ENCODE measurements around the gene EIF3L.
"Not testable (repeated sequence)": the region's sequence is repeated elsewhere in the genome, so short reads cannot be mapped to it uniquely, and the experiment has no call there.

Gene EIF3L

DNA sequence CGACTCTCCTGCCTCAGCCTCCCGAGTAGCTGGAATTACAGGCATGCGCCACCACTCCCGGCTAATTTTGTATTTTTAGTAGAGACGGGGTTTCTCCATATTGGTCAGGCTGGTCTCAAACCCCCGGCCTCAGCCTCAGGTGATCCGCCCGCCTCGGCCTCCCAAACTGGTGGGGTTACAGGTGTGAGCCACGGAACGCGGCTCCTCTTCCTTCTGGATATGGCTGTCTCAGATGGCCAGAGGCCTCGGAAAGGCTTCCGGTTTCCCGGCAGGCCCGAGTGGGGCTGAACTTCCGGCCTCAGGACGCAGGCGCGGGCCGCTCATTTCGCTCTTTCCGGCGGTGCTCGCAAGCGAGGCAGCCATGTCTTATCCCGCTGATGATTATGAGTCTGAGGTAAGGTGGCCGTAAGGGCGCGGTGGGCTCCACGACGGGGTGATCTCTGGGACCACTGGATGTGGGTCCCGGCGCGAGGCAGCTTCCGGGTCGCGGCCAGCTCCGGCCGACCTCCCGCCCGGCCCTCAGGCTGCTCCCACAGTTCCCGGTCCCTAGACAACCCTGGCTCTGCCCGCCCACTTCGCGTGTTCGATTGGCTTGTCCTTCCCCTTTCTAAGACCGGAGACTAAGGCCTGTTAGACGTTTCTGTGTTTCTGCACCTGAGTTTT is at the start of gene EIF3L:
Gene EIF3L, plus strand, starts transcription at position 331 of the 663 bp plus-strand sequence. Its CDS starts 31 bp downstream, at position 362.
- no peak for FAIRE-seq

DNA sequence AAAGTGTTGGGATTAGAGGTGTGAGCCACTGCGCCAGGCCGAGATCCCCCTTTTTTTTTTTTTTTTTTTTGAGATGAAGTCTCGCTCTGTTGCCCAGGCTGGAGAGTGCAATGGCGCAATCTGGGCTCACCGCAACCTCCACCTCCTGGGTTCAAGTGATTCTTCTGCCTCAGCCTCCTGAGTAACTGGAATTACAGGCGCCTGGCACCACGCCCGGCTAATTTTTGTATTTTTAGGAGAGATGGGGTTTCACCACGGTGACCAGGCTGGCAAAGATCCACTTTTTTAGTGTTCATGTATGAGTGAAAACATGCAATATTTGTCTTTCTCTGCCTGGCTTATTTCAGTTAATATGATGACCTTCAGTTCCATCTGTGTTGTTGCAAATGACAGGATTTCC is 49.2 kb upstream of the EIF3L start:
- not testable (repeated sequence) for FAIRE-seq

DNA sequence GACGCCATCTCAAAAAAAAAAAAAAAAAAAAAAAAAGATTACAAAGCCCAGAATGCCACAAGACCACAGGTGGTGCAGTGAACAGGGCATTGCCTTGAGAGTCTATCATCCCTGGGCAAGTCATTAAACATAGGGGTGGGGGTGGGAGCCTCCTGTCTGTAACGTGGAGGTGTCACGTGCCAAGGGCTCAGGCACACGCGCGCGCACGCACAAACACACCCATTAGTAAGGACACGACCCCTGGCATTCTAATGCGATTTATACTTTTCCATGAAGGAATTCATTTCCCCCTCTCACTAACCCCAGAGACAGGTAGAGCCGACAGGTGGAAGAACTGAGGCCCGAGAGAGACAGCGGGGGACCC is 47.3 kb upstream of the EIF3L start:
- no peak for FAIRE-seq

DNA sequence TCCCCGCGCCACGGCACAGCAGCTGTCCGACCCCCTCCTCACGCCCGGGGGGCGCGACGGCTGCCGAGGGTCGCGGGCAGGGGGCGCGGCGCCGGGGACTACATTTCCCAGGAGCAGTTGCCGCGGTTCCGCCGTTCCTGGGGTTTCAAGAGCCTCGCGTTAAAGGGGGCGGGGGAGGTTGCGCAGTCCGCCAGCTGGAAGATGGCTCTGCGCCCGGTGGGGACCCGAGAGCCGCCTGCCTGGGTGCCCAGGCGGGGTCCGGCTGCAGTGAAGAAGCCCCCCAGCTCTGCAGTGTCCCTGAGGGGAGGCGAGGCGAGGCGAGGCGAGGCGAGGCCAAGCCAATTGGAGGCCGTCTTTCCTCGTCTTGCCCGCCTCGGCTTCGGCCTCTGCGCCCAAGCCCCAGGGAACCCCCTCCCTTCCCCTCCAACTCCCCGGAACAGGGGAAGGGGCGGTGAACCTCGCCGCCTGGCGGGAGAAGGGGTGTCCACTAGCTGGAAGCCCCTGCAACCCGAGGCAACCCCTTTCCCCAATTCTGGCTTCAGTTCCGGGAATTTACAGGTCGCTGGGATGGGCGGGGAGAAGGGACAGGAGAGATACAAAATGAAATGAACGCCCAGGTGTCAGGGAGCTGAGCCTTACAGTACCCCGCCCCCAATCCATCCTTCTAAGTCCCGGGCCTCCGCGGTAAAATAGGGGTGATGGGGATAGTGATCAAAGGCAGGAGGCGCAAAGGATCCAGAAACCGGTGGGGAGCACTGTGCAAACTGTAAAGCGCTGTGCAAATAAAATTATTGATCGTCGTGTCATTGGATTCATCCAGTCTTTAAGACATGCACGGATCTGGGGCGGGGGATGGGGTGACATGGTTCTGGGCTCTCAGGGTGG is 46.7 kb upstream of the EIF3L start:
- FAIRE-seq: no peak

DNA sequence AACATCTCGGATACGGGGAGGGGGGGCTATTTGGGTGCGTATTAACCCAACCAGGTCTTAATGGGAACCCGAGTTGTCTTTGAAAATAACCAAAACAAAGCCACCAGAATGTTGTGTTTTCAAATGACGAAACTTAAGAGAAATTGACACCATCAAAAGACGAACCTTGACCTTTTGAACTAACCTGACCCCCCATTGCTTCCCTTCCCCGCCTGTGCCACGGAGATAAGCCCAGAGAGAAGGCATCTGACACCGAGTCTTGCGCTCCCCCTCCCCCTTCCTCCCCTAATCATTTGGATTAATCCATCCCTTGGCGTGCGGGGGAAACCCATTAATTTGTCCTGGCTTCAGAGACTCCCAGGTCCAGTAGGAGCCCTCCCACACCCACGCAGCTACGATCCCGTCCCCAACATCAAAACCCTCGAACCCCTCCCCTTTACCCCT is 46.0 kb upstream of the EIF3L start:
- no peak for FAIRE-seq

DNA sequence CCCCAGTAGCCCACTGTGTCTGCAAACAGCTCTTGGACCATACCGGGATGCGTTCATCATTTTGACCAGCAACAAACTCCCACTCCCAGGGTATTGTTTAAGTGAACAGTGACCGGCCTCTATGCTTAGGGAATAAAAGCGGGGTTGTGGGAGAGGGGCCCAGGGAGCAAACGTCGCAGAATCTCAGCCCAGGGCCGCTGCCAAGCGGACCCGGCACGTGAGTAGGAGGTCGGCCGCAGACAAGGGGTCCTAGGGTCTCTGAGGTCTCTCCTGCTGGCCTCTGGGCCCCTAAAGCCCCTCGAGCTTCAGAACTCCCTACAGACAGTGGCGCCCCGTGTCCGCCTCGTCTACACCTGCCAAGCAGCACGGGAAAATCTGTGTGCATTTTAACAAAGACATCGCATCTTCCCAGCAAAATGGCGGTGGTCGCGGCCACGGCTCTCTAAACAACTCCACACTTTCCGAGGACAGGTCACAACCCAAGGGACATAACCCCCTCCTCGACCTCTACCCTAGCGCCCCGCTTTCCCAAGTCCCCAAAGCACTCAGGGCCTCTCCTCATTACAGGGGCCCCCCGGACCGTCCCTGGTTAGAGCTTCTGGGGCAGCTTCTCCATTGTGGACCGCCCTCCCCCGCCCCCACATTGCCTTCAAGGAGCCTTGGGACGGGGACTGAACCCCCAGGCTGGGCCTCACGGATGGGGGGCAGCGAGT is 45.4 kb upstream of the EIF3L start:
- no peak for FAIRE-seq

DNA sequence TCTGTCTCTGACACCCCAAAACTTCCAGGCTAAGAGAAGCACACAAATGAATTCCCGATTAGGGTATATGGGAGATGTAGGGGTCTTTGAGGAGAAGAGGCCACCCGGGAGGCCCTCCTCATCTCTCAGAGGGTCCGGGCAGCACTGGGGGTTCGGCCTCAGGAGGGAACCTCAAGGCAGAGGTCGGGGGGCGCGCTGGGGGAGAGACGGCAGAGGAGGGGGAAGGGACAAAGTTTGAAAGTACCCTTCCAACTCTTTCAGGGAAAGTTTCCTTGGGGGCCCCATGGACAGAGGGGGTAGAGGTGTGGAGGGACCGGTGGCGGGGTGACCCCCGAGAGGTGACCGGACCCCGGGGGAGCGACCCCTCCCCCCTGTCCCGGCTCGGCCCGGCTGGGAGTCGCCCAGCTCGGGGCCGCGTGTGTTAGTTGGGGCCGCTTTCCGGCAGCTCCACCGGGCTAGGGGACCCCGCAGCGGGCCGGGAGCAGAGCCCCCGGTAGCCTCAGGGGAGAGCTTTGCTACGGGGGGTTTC is 44.8 kb upstream of the EIF3L start:
- no peak for FAIRE-seq

DNA sequence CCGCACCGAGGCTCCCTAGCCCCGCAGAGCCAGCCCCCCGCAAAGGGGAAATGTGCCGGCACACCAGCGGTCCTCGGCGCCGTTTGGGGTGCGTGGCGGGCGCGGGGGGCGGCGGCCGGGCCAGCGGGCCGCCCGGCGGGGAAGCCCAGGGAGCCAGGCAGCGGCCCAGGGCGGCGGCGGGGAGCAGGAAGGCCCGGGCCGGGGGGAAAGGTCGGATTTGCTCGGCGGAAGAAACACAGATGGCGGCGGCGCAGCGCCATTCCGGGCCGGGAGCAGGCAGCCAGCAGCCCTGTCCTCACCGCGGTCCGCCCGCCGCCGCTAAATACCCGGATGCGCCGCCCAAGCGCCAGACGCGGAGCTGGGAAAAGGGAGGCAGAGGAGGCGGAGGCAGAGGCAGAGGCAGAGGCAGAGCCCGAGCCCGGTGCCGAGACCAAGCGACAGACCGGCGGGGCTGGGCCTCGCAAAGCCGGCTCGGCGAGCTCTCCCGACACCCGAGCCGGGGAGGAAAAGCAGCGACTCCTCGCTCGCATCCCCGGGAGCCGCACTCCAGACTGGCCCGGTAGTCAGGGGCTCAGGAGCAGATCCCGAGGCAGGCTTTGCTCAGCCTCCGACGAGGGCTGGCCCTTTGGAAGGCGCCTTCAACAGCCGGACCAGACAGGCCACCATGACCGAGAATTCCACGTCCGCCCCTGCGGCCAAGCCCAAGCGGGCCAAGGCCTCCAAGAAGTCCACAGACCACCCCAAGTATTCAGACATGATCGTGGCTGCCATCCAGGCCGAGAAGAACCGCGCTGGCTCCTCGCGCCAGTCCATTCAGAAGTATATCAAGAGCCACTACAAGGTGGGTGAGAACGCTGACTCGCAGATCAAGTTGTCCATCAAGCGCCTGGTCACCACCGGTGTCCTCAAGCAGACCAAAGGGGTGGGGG is 44.1 kb upstream of the EIF3L start:
- FAIRE-seq: no peak

DNA sequence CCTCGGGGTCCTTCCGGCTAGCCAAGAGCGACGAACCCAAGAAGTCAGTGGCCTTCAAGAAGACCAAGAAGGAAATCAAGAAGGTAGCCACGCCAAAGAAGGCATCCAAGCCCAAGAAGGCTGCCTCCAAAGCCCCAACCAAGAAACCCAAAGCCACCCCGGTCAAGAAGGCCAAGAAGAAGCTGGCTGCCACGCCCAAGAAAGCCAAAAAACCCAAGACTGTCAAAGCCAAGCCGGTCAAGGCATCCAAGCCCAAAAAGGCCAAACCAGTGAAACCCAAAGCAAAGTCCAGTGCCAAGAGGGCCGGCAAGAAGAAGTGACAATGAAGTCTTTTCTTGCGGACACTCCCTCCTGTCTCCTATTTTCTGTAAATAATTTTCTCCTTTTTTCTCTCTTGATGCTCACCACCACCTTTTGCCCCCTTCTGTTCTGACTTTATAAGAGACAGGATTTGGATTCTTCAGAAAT is 43.4 kb upstream of the EIF3L start:
- FAIRE-seq: no peak

DNA sequence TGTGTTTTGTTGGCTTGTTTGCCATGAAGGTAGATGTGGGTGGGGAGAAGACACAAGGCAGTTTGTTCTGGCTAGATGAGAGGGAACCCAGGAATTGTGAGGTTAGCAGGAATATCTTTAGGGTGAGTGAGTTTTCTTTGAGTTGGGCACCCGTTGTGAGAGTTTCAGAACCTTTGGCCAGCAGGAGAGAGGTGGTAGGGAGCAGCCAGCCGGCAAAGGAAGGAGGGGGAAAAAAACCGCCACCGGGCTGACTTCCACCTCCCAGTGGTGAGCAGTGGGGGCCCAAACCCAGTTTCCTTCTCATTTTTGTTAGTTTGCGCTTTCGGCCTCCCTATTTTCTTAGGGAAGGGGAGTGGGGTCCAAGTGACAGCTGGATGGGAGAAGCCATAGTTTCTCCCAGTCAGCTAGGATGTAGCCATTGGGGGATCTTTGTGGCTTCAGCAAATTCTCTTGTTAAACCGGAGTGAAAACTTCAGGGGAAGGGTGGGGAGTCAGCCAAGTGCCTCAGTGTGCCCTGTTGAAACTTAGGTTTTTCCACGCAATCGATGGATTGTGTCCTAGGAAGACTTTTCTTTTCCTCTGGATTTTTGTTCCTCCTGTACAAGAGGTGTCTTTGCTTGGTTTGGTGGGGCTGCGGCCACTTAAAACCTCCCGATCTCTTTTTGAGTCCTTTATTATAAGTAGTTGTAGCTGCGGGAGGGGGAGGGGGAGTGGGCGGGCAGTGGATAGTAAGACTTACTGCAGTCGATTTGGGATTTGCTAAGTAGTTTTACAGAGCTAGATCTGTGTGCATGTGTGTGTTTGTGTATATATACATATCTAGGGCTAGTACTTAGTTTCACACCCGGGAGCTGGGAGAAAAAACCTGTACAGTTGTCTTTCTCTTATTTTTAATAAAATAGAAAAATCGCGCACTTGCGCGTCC is 42.5 kb upstream of the EIF3L start:
- FAIRE-seq: no peak

DNA sequence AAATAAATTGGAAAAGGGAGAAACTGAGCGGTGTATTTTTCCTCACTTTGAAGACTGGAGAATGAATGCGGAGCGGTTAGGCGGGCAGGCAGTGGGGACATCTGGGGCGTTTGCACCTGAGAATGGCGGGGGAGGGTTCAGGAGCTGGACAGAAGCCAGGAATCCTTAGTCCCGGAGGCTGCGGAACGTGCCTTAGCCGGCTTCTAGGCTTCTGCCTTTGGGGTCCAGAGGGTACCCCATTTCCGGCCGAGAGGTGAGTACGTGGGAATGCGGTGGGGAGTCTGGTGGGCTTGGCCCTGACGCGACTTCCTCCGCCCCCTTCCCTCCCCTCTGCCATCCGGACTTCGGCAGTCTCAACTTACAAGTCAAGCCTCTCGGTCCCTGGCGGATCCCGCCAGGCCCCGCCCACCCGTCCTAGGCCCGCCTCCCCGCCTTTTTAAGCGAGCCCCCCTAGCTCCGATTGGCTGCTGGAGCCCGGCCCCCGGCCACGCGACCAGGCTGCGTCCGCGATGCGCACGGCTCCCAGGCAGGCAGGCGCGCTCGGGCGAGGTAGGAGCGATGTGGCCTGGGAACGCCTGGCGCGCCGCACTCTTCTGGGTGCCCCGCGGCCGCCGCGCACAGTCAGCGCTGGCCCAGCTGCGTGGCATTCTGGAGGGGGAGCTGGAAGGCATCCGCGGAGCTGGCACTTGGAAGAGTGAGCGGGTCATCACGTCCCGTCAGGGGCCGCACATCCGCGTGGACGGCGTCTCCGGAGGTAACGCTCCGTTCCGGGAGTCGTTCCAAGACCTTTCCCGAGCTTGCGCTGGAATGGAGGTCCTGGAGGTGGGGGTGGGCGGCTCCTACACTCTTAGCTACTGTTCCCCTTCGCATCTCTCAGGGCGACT is 41.6 kb upstream of the EIF3L start, which contains the start of gene GCAT:
Gene GCAT, plus strand, starts transcription at position 525 of the 884 bp plus-strand sequence. Its CDS starts 34 bp downstream, at position 559.
- FAIRE-seq: no peak

DNA sequence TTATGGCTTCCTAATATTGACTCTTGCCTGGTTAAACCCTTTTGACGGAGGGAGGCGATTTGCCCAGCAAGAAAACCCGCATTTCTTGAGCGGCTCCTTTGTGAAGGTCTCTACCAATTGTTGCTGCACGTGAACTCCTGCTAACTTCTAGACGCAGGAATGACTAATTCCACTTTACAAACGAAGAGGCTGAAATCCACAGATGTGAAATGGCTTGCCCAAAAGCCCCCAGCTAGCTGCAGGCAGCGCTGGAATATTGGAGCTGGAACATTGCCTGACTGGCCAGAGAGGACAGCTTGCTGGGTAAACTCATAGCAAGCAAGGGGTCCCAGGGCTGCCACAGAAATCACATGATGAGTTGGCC is 40.9 kb upstream of the EIF3L start:
- FAIRE-seq: no peak

DNA sequence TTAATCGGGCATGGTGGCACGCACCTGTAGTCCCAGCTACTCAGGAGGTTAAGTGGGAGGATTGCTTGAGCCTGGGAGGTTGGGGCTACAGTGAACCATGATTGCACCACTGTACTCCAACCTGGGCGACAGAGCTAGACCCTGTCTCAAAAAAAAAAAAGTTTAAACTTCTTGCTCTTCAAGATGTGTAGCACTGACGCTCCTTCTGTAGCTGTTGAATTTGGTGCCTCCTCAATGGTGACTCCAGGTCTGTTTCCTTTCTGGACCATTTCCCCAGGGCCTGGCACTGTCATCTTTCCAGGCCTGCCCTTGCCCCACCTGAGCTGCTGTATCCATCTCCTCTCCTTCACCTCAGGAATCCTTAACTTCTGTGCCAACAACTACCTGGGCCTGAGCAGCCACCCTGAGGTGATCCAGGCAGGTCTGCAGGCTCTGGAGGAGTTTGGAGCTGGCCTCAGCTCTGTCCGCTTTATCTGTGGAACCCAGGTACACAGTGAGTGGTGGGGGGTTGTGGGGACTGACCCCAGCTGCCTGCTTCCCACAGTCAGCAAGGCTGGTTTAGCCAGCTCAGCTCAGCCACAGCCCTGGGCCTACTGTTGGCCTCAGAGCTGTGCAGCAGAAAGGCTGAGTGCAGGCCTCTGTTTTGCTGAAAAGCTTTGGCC is 39.4 kb upstream of the EIF3L start:
- no peak for FAIRE-seq

DNA sequence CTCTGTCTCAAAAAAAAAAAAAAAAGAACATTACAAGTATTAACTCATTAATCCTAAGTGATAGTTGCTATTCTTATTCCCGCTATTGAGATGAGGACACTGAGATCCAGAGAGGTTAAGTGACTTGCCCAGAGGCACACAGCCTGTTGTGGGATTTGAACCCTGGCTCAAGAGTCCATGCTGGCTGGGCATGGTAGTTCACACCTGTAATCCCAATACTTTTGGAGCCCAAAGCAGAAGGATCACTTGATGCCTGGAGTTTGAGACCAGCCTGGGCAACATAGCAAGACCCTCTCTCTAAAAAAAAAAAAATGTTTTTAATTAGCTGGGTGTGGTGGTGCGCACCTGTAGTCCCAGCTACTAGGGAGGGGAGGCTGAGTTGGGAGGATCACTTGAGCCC is 37.4 kb upstream of the EIF3L start:
- FAIRE-seq: no peak

DNA sequence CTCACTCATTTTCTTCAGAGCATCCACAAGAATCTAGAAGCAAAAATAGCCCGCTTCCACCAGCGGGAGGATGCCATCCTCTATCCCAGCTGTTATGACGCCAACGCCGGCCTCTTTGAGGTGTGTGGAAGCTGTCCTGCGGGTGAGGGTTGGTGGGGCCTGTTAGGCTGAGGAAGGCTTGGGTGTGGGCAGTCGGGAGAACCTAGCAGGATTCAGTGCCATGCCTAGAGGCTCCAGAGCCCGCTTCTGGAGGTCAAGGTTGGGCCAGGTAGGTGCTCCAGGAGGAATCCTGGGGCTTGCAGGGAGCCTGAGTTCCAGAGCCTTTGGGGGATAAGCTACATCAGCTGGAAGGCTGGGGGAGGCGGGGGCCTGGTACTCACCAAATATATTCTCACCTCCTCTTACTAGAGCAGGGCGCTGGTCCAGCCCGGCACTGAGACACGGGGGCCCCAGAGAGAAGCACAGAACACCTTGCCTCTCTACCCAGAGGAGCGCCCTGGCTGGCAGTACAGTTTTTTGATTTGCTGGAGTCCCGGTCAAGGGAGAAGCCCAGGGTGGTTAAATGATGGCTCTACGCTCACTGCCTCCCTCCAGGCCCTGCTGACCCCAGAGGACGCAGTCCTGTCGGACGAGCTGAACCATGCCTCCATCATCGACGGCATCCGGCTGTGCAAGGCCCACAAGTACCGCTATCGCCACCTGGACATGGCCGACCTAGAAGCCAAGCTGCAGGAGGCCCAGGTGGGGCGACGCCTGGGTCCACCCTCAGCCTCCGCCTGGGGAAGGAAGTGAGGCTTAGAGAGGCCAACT is 36.1 kb upstream of the EIF3L start:
- no peak for FAIRE-seq

DNA sequence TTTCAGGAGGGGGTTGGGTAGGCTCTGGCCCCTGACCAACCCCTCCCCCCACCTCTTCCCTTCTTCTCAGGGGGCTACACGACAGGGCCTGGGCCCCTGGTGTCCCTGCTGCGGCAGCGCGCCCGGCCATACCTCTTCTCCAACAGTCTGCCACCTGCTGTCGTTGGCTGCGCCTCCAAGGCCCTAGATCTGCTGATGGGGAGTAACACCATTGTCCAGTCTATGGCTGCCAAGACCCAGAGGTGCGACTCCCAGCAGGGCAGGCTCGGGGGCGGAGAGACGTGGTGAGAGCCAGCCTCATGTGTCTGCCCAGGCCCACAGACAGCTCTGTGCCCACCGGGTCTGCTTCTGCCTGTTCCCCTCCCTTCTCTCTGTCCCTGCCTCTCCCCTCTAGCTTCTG is 33.6 kb upstream of the EIF3L start:
- FAIRE-seq: no peak

DNA sequence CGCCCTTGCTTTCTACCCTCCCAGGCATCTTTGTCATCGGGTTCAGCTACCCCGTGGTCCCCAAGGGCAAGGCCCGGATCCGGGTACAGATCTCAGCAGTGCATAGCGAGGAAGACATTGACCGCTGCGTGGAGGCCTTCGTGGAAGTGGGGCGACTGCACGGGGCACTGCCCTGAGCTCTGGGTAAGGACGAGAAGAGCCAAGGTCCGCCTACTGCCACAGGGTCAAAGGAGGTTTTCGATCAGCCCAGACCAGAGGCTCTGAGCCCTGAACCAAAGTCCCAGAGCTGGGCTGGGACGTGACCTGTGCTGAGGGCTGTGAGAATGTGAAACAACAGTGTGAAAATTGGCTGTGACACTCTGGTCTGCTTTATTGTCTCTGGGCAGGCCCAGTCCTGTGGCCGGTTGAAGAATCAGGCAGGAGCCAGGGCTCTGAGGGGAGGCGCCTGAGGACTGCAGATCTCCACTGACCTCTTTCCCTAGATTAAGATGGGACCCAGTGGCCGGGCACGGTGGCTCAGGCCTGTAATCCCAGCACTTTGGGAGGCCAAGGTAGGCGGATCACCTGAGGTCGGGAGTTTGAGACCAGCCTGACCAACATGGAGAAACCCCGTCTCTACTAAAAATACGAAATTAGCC is 32.6 kb upstream of the EIF3L start:
- no peak for FAIRE-seq
